Amniotic stem cell (primary cell): Measurements from ENCODE around the gene TPRG1L.
A peak's percentile ranks its signal among the peaks of the same experiment; 100 is the strongest.
"Not testable (repeated sequence)": the region's sequence is repeated elsewhere in the genome, so short reads cannot be mapped to it uniquely, and the experiment has no call there.

Experiments used
- DNase-seq: peaks from one replicate; lab custom pipeline; 2025; lab: John Stamatoyannopoulos, UW

Gene TPRG1L

DNA sequence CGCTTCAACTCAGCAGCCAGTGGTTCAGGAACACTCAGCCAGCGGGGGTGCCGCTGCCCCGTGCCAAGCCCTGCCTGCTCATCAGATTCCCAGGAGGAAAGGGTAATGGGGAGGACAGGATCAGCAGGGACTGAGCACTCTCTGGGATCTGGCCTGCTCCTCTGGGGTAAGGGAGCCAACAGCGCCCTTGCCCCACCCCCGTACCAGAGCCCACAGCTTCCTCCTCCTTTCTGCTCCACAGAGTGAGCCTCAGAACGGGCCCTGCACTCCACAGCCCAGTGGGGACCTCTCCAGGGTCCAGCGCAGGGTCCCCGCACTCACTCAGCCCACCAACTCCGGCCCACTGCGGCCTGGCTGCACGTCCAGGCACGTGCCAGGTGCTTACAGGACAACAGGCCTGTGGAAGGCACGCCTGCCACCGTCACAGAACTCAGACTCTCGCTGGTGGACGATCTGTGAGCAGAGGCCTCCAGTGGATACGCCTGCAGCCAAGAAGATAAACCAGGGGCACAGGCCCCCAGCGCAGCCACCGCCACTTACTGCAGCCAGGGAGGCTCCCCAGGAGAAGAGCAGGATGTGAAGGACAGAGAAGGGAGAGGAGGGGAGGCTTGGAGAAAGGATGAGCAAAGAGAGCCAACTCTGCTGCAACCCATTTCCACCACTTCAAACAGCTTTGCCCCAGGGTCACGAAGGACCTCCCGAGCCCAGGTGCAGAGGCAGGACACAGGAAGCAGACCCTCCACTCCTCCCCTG, 15.6 kb upstream of the TPRG1L start:
- no peak for DNase-seq

DNA sequence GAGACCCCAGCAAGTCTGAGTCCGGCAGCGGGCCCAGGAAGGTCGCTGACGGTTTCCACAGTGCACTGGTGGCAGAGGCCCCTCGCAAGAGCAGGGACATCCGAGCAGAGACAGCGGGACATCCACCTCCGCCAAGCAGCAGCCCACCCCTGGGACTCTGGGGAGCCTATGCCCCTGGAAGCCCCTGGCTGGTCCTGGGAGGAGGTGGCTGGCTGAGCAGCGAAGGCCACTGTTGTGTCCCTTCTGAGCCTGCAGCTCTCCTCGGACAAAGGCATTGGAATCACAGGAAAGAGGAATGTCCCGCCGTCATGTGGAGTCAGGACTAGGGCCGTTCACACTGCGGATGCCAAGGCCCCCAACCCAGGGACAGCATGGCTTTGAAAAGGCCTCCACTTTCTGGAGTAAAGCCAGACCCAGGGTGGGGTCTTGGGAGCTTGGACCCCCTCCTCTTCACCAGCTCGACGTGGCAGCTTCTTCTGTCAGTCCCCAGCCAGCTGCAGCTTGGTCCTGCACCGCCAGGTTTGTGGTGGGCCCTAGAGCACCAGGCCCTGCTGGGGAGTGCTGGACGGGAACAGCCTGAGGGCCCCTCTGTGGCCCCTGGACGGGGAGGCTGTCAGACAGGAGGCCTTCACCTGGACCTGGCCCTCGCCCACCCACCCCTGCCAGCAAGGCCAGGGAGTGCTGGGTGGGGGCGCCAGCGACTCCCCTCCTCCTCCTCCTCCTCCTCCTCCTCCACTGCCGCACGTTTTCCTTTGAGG, 14.9 kb upstream of the TPRG1L start:
- no peak for DNase-seq

DNA sequence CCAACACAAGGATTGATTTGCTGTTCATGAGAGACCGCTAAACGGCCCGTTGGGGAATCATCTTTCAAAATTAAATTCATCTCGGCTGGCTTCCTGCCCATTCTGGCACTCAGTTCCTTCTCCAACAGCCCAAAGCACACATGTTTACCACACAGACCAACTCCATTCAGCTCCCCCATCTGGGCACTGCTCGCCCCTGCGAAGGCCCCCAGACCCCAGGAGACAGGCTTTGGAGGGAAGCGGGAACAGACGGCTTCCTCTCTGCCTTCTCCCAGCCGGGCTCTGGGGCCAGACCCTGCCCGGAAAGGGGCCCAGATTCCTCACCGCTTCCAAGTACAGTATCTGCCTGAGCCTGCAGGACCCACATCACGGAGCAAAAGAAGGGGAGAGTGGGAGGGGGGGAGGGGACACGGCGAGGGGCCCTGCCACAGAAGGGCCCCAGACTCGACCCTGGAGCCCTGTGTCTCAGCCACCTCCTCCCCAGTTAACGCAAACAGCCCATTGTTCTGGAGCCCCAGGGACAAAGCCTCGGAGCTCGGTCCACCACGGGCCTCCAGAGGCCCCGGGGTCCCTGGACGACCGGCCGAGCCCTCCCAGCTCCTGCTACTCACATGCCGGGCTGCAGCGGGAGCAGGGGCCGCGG, 14.2 kb upstream of the TPRG1L start:
- DNase-seq: no peak

DNA sequence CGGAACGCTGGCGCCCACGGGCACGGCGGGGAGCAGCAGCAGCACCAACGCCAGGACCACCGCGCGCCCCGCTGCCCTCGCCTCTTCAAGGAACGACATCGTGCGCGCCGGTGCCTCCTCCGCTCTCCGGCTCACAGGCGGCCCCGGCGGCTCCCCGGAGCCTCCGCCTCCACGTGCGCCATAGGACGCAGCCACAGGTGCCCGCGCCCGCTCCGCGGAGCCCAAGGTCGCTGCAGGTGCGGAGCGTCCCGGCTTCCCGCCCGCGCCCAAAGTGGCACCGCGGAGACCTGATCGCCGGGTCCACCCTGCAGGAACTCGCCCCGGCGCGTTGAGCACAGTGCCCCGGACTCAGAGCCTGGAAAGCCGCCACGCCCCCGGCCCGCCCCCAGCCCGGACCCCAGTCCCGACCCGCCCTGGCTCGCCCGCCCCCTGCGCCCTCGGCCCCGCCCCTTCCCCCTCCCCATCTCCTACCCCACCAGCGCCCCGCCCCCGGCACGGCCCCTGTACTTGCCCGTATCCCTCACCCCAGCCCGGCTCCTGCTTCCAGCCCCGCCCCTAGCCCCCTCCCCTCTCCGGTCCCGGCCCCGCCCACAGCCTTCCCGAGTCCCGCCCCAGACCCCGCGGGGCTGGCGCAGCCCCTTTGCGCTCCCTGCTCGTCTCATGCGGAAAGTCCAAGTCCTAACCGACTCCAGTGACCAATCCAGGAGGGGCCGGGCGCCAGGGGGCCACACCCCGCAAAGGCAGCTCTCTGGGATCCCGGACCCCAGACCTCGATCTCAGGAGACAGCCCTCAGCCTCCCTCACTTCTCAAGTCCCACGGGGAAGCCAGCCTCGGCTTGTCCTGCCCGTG, 13.4 kb upstream of the TPRG1L start, which contains the start of gene MEGF6:
Gene MEGF6, minus strand, starts transcription at position 339 of the 850 bp plus-strand sequence. Its CDS starts 240 bp downstream, at position 99.
- peak; percentile 21 for DNase-seq

DNA sequence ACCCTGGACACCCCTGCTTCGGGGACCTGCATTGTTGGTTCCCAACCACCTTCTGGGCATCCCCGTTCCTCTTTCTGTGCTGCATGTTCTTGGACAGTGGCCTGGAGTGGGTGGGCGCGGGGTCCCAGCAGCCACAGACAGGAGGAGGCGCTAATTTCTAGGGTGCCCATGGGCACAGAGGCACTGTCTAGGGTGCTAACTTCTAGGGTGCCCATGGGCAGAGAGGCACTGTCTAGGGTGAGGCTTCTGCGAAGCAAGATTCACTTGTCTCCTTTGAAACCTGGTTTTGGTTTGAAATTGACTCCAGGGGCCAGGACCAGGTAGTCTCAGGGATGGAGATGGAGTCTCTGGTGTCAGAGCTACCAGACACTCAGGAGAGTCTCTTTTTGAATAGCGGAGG, 12.7 kb upstream of the TPRG1L start:
- DNase-seq: no peak

DNA sequence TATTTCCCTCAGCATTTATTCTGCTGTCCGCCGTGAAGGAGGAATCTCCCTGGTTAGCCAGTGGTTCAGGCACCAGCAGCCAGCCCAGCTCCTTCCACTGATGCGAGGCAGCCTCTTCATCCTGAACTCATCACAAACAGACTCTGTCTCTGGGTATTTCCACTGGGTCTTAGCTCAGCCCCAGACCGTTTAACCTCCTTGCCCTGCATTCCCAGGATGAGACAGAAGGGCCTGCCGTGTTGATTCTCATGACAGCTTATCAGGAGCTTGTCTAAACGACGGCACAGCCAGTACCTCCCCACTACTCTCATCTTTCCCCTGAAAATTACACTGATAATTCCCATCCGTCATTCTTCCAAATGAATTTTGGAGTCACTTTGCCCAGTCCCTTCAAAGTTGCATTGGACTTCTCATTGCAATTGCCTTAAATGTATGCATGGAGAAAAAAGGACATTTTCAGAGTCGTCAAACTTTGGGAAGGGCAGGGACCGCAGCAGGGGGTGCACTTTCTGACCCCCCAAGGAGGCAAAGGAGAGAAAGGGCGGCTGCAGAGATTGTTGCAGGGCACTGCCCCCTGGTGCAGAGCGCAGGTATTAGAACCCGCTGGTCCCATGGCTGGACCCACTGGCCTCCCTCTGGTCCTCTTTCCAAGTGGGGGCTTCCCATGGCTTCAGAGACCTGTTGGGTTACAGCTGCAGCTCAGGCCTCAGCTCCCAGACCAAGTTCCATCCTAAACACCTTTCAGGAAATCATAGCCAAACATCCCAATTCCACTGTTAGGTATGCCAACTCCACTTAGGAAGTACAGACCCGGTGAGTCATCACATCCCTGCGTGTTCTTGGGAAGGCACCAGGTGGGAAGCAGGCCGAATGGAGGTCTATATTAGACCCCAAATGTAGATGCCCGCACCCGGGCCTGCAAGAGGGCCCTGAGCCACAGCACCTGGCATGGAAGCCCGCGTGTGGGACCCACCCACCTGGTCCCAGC, 9.8 kb upstream of the TPRG1L start:
- no peak for DNase-seq

DNA sequence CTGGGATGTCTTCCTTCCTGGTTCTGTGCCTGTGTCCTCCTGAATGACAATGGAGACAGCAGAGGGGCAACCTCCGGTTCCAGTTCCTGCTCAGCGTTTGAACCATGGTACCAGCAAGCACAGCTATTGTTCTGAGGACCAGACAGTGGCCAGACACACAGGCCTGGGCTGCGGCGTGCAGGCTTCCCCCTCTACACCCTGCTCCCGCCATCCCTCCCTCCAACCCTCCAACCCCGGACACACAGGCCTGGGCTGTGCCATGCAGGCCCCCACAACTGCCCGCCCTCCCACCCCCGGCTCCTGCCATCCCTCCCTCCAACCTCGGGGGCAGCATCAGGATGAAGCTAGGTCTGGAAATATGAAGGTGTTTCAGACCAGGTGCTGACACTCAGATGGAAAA, 8.0 kb upstream of the TPRG1L start:
- DNase-seq: no peak

DNA sequence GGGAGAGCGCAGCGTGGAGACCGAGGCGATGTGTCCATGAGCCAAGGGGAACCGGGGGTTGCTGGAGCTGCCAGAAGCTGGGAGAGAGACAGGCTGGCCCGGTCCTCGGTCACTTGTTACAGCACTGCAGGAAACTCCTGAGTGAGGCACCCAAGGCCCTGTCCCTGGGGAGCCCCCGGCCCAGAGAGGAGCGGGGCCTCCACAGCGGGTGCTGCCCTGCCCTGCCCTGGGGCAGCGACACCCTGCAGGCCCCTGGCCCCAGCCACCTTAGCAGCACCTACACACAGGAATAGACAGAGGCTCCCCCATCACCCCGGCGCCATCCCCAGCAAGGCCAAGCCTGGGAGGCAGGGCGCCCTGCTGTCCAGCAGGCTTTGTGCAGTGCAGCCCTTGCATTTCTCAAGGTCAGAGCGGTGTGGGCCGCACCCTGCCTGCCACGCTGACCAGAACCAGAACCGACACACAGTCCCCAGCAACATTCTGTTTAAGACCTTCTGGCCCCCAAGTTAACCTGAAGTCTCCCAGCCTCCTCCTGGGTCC, 6.9 kb upstream of the TPRG1L start:
- no peak for DNase-seq

DNA sequence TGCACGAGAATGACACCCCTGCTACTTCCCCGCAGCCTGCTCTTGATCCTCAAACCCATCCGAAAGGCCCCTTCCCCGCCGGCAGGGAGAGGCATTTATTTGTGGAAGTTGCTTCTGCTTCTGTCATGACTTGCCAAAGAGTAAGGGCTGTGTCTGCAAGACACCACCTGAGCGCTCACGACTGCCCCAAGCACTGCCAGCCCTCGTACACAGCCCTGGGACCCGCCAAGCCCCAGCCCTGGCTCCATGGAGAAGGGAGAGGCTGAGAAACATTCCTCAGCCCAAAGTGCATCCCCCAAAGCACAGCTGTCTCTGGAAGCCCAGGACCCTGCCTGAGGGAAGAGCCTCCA, 6.3 kb upstream of the TPRG1L start:
- DNase-seq: no peak

DNA sequence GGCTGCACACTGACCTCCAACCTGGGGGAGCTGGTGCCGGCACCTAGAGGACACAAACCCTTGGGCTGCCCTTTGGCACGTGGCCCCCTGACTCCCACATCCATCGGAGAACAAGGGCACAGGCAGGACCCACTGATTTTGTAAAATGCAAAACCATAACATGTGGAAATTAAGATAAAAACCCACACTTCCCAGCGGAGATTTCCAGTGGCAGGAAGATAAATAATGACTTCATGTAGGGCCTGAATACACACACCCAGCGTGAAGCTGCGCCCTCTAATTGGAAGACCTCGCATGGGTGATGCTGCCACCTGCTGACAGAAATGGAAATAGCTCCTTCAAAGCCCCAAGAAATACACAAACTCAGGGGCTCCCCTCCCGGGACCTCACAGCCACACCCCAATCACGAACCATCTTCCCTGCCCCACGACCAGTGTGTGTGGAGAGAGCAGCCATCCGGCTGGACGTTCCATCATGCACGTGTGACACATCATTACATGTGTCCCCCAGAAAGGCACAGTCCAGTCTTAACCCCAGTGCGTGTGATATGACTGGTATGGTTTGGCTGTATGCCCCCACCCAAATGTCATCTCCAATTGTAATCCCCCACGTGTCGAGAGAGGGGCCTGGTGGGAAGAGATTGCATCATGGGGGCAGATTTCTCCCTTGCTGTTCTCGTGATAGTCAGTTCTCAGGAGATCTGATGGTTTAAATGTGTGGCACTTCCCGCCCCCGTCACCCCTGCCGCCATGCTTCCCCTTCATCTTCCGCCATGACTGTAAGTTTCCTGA, 5.7 kb upstream of the TPRG1L start:
- peak; percentile 47 for DNase-seq

DNA sequence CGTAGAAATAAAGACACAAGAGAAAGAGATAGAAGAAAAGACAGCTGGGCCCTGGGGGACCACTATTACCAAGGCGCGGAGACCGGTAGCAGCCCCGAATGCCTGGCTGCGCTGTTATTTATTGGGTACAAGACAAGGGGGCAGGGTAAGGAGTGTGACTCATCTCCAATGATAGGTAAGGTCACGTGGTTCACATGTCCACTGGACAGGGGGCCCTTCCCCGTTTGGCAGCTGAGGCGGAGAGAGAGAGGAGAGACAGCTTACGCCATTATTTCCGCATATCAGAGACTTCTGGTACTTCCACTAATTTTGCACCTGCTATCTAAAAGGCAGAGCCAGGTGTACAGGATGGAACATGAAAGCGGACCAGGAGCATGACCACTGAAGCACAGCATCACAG, 4.1 kb upstream of the TPRG1L start:
- no peak for DNase-seq

DNA sequence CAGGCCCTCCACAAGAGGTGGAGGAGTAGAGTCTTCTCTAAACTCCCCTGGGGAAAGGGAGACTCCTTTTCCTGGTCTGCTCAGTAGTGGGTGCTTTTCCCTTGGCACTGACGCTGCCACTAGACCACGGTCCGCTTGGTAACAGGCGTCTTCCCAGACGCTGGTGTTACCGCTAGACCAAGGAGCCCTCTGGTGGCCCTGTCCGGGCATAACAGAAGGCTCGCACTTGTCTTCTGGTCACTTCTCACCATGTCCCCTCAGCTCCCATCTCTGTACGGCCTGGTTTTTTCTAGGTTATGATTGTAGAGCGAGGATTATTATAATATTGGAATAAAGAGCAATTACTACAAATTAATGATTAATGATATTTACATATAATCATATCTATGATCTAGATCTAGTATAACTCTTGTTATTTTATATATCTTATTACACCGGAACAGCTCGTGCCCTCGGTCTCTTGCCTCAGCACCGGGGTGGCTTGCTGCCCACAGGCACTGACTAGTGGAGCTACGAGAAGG, 3.6 kb upstream of the TPRG1L start:
- DNase-seq: not testable (repeated sequence)

DNA sequence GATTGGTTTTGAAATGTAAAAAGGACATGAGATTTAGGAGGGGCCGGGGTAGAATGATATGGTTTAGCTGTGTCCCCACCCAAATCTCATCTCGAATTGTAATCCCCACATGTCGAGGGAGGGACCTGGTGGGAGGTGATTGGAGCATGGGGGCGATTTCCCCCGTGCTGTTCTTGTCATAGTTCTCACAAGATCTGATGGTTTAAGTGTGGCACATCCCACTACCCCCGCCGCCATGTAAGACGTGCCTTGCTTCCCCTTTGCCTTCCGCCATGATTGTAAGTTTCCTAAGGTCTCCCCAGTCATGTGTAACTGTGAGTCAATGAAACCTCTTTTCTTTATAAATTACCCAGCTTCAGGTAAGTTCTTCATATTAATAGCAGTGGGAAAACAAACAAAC, 2.7 kb upstream of the TPRG1L start:
- not testable (repeated sequence) for DNase-seq

DNA sequence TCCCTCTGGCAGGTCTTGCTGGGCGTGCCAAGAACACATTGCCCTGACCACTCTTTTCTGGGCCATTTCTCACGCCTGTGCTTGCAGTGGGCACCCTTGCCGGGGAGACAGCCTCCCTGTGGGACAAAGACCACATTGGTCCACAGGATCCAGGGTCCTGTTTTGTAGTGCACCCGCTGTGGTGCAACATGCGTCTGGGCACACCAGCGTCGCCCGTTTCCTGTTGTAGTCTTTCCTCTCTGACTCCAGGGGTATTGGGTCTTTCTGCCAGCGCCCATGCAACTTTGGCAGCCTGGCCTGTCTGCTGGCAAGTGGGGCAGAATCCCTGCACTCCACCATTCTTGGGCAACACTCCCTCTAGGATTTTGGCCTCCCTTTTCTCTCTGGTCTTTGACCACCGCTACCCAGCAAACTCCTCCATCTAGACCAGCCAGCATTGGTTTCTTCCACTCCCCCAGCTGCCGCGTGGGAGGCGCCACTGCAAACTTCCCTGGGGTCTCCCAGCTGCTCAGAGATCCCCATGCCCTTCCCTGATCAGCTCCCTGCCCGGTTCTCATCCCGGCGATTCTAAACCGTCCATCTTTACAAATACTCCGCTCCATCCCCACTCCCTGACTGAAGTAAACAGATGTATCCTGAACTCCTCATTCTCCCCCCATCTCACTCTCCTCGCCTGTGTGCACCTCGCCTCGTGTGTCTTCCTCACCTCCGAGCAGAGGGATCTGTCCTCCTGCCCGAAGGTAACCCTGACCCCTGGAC, 1.2 kb upstream of the TPRG1L start:
- no peak for DNase-seq

DNA sequence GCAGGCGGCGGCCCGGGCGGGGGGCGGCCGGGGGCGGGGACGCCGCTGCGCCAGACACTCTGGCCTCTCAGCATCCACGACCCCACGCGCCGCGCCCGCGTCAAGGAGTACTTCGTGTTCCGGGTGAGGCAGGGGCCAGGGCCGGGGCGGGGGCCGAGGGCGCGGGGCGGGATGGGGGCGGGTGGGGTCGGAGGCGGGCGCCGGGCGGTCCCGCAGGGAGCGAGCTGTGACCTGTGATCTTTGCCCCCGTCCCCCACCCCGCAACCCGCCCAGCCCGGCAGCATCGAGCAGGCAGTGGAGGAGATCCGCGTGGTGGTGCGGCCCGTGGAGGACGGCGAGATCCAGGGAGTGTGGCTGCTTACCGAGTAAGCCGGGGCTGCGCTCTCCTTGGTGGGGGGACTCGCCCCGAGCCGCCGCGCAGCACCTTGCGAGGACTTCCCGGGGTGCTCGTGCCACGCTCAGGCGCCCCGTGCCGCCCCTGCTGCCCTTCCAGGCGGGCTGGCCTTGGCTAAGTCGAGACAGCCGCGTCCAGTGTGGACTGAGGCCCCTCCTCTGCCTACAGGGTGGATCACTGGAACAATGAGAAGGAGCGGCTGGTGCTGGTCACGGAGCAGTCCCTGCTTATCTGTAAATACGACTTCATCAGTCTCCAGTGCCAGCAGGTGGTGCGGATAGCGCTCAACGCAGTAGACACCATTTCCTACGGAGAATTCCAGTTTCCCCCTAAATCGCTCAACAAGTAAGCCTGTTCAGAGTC, 514 bp downstream of the TPRG1L start:
- no peak for DNase-seq

DNA sequence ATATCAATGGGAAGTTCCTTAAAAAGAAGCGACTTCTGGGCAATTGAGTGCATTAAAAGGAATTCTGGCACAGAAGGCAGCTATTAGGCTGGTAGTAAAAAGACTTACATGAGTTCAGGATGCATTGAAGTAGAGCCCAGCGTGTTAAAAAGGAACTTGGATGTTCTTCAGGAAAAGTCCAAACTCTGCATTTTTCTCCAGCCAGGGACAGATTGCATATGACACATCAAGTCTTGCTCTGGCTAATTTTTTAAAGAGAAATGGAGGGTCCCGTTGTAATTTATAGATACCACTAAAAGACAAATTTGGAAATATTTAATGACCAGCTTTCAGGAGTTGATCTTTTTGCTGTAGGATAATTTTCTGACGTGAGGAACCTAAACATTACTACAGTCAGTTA, 1.2 kb downstream of the TPRG1L start:
- no peak for DNase-seq

DNA sequence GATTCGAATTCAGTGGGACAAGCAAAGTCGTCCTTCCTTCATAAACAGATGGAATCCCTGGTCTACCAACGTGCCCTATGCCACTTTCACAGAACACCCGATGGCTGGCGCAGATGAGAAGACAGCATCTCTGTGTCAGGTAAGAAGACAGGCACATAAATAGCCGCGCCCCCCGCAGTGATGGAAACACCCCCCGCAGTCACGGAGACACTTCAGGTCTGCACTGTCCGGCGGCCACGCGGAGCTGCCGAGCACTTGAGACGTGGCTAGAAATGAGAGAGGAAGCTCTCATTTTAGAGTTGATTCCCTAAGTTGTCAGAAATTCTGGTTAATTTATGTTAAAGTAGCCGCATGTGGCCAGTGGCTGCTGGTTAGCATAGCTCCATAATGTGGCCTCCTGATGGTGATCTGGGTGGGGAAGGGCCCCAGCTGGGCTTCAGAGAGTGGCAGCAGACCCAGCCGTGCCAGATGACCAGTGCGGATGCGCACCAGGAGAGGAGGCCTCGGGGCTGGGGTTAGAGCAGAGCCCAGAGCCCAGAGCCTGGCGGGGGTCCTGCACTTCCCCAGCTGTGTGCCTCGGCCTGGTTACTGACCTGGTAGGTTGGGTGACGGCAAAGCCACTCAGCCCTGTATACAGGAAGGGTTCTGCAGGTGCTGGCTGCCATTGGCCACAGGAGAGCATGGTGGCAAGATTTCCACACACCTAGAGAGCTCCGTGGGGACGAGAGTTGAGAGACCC, 2.9 kb downstream of the TPRG1L start:
- DNase-seq: no peak
